ENCODE data around the gene SFRP4.
"Not testable (repeated sequence)": the region's sequence is repeated elsewhere in the genome, so short reads cannot be mapped to it uniquely, and the experiment has no call there.

The SFRP4 gene

GRCh38 chr7:37916673-37917660 is at the start of gene SFRP4:
TSS of gene SFRP4 (minus strand) at chr7:37916817. CDS start at chr7:37916537, 280 bp downstream.
- H3K9ac ChIP-seq (ENCODE audit: low read depth in 1 of 2, low read length in 2 of 2) = peak within 1 kb of the TSS in 1 of 2 donors; percentile 5

GRCh38 chr7:37964196-37964595 is 47.6 kb upstream of the SFRP4 start:
- no peaks in the 10 kb centered on the region for H3K9me3 ChIP-seq (ENCODE audit: control insufficient read depth in 1 of 2, low read length in 2 of 2)
- H3K27me3 ChIP-seq (ENCODE audit: control insufficient read depth in 1 of 2, insufficient read depth in 2 of 2, low read length in 2 of 2) = no peaks in the 10 kb centered on the region
- H3K36me3 ChIP-seq (ENCODE audit: control insufficient read depth in 1 of 2, insufficient read depth in 2 of 2, low read length in 2 of 2) = no peaks in the 10 kb centered on the region
- H3K9ac ChIP-seq (ENCODE audit: low read depth in 1 of 2, low read length in 2 of 2) = no peak overlapping the region
- no peak overlapping the region for H3K27ac ChIP-seq (ENCODE audit: low read depth, low read length)
- H3K4me1 ChIP-seq (ENCODE audit: control insufficient read depth in 1 of 2, insufficient read depth in 2 of 2, low read length in 2 of 2) = no peaks in the 10 kb centered on the region
- H3K4me3 ChIP-seq (ENCODE audit: low read depth in 1 of 2, low read length in 2 of 2) = no peak overlapping the region

More at GRCh38 chr7:37916673-37917660, at the start of gene SFRP4:
- Histone ChIP-seq H3K4me1 (ENCODE audit: control insufficient read depth in 1 of 2, insufficient read depth in 2 of 2, low read length in 2 of 2) (peaks cover 8 to 16% of the 10 kb centered on the region in 2 donors), H3K27me3 (ENCODE audit: control insufficient read depth in 1 of 2, insufficient read depth in 2 of 2, low read length in 2 of 2) (peaks cover 6 to 19% of the 10 kb centered on the region in 2 donors), H3K36me3 (ENCODE audit: control insufficient read depth in 1 of 2, insufficient read depth in 2 of 2, low read length in 2 of 2) (no peaks in the 10 kb centered on the region), H3K27ac (ENCODE audit: low read depth, low read length) (no peak within 1 kb of the TSS), H3K9me3 (ENCODE audit: control insufficient read depth in 1 of 2, low read length in 2 of 2) (no peaks in the 10 kb centered on the region), H3K4me3 (ENCODE audit: low read depth in 1 of 2, low read length in 2 of 2) (peak within 1 kb of the TSS; percentile 64 to 69)

GRCh38 chr7:37961251-37961650 is 44.6 kb upstream of the SFRP4 start:
- H3K36me3 ChIP-seq (ENCODE audit: control insufficient read depth in 1 of 2, insufficient read depth in 2 of 2, low read length in 2 of 2) = no peaks in the 10 kb centered on the region
- no peaks in the 10 kb centered on the region for H3K27me3 ChIP-seq (ENCODE audit: control insufficient read depth in 1 of 2, insufficient read depth in 2 of 2, low read length in 2 of 2)
- no peak overlapping the region for H3K27ac ChIP-seq (ENCODE audit: low read depth, low read length)
- no peak overlapping the region for H3K4me3 ChIP-seq (ENCODE audit: low read depth in 1 of 2, low read length in 2 of 2)
- no peaks in the 10 kb centered on the region for H3K9me3 ChIP-seq (ENCODE audit: control insufficient read depth in 1 of 2, low read length in 2 of 2)
- H3K9ac ChIP-seq (ENCODE audit: low read depth in 1 of 2, low read length in 2 of 2) = no peak overlapping the region
- H3K4me1 ChIP-seq (ENCODE audit: control insufficient read depth in 1 of 2, insufficient read depth in 2 of 2, low read length in 2 of 2) = no peaks in the 10 kb centered on the region

GRCh38 chr7:37960483-37960882 is 43.9 kb upstream of the SFRP4 start:
- H3K4me1 ChIP-seq (ENCODE audit: control insufficient read depth in 1 of 2, insufficient read depth in 2 of 2, low read length in 2 of 2) = no peaks in the 10 kb centered on the region
- no peaks in the 10 kb centered on the region for H3K9me3 ChIP-seq (ENCODE audit: control insufficient read depth in 1 of 2, low read length in 2 of 2)
- no peaks in the 10 kb centered on the region for H3K36me3 ChIP-seq (ENCODE audit: control insufficient read depth in 1 of 2, insufficient read depth in 2 of 2, low read length in 2 of 2)
- H3K4me3 ChIP-seq (ENCODE audit: low read depth in 1 of 2, low read length in 2 of 2) = no peak overlapping the region
- H3K27me3 ChIP-seq (ENCODE audit: control insufficient read depth in 1 of 2, insufficient read depth in 2 of 2, low read length in 2 of 2) = no peaks in the 10 kb centered on the region
- H3K27ac ChIP-seq (ENCODE audit: low read depth, low read length) = no peak overlapping the region
- no peak overlapping the region for H3K9ac ChIP-seq (ENCODE audit: low read depth in 1 of 2, low read length in 2 of 2)

GRCh38 chr7:37957221-37957970 is 40.8 kb upstream of the SFRP4 start:
- Histone ChIP-seq H3K27me3 (ENCODE audit: control insufficient read depth in 1 of 2, insufficient read depth in 2 of 2, low read length in 2 of 2) (no peaks in the 10 kb centered on the region), H3K36me3 (ENCODE audit: control insufficient read depth in 1 of 2, insufficient read depth in 2 of 2, low read length in 2 of 2) (no peaks in the 10 kb centered on the region), H3K27ac (ENCODE audit: low read depth, low read length) (no peak overlapping the region), H3K4me1 (ENCODE audit: control insufficient read depth in 1 of 2, insufficient read depth in 2 of 2, low read length in 2 of 2) (no peaks in the 10 kb centered on the region), H3K4me3 (ENCODE audit: low read depth in 1 of 2, low read length in 2 of 2) (no peak overlapping the region), H3K9me3 (ENCODE audit: control insufficient read depth in 1 of 2, low read length in 2 of 2) (no peaks in the 10 kb centered on the region), H3K9ac (ENCODE audit: low read depth in 1 of 2, low read length in 2 of 2) (no peak overlapping the region)

- H3K4me1 ChIP-seq (ENCODE audit: control insufficient read depth in 1 of 2, insufficient read depth in 2 of 2, low read length in 2 of 2) = no peaks in the 10 kb centered on the region
- no peaks in the 10 kb centered on the region for H3K36me3 ChIP-seq (ENCODE audit: control insufficient read depth in 1 of 2, insufficient read depth in 2 of 2, low read length in 2 of 2)
- H3K27ac ChIP-seq (ENCODE audit: low read depth, low read length) = no peak overlapping the region
- no peaks in the 10 kb centered on the region for H3K9me3 ChIP-seq (ENCODE audit: control insufficient read depth in 1 of 2, low read length in 2 of 2)
- no peaks in the 10 kb centered on the region for H3K27me3 ChIP-seq (ENCODE audit: control insufficient read depth in 1 of 2, insufficient read depth in 2 of 2, low read length in 2 of 2)
- H3K9ac ChIP-seq (ENCODE audit: low read depth in 1 of 2, low read length in 2 of 2) = no peak overlapping the region
- no peak overlapping the region for H3K4me3 ChIP-seq (ENCODE audit: low read depth in 1 of 2, low read length in 2 of 2)
Observed at GRCh38 chr7:37956791-37957190, 40.2 kb upstream of the SFRP4 start.

GRCh38 chr7:37954217-37954616 is 37.6 kb upstream of the SFRP4 start:
- not testable (repeated sequence) for H3K9ac ChIP-seq (ENCODE audit: low read depth in 1 of 2, low read length in 2 of 2); H3K36me3 ChIP-seq (ENCODE audit: control insufficient read depth in 1 of 2, insufficient read depth in 2 of 2, low read length in 2 of 2); H3K4me1 ChIP-seq (ENCODE audit: control insufficient read depth in 1 of 2, insufficient read depth in 2 of 2, low read length in 2 of 2); H3K4me3 ChIP-seq (ENCODE audit: low read depth in 1 of 2, low read length in 2 of 2); H3K9me3 ChIP-seq (ENCODE audit: control insufficient read depth in 1 of 2, low read length in 2 of 2); H3K27me3 ChIP-seq (ENCODE audit: control insufficient read depth in 1 of 2, insufficient read depth in 2 of 2, low read length in 2 of 2); H3K27ac ChIP-seq (ENCODE audit: low read depth, low read length)

GRCh38 chr7:37952240-37952639 is 35.6 kb upstream of the SFRP4 start:
- no peaks in the 10 kb centered on the region for H3K27me3 ChIP-seq (ENCODE audit: control insufficient read depth in 1 of 2, insufficient read depth in 2 of 2, low read length in 2 of 2)
- H3K36me3 ChIP-seq (ENCODE audit: control insufficient read depth in 1 of 2, insufficient read depth in 2 of 2, low read length in 2 of 2) = no peaks in the 10 kb centered on the region
- H3K9me3 ChIP-seq (ENCODE audit: control insufficient read depth in 1 of 2, low read length in 2 of 2) = no peaks in the 10 kb centered on the region
- H3K4me3 ChIP-seq (ENCODE audit: low read depth in 1 of 2, low read length in 2 of 2) = no peak overlapping the region
- H3K9ac ChIP-seq (ENCODE audit: low read depth in 1 of 2, low read length in 2 of 2) = no peak overlapping the region
- no peak overlapping the region for H3K27ac ChIP-seq (ENCODE audit: low read depth, low read length)
- H3K4me1 ChIP-seq (ENCODE audit: control insufficient read depth in 1 of 2, insufficient read depth in 2 of 2, low read length in 2 of 2) = no peaks in the 10 kb centered on the region

GRCh38 chr7:37947941-37948210 is 31.3 kb upstream of the SFRP4 start:
- Histone ChIP-seq H3K9ac (ENCODE audit: low read depth in 1 of 2, low read length in 2 of 2) (no peak overlapping the region), H3K27ac (ENCODE audit: low read depth, low read length) (no peak overlapping the region)

More at GRCh38 chr7:37947941-37948210, 31.3 kb upstream of the SFRP4 start:
- Histone ChIP-seq H3K36me3 (ENCODE audit: control insufficient read depth in 1 of 2, insufficient read depth in 2 of 2, low read length in 2 of 2) (no peaks in the 10 kb centered on the region), H3K4me3 (ENCODE audit: low read depth in 1 of 2, low read length in 2 of 2) (no peak overlapping the region), H3K9me3 (ENCODE audit: control insufficient read depth in 1 of 2, low read length in 2 of 2) (no peaks in the 10 kb centered on the region), H3K27me3 (ENCODE audit: control insufficient read depth in 1 of 2, insufficient read depth in 2 of 2, low read length in 2 of 2) (no peaks in the 10 kb centered on the region), H3K4me1 (ENCODE audit: control insufficient read depth in 1 of 2, insufficient read depth in 2 of 2, low read length in 2 of 2) (peaks cover 10 to 13% of the 10 kb centered on the region in 2 donors)

All from duodenal mucosa (tissue), 2 donors.